Testis (tissue), 3 donors: ENCODE results near the gene PTTG1IP2. TPM values are rescaled to one million over a fixed set of nuclear protein-coding genes. Genes with fewer than 3 reads are reported as not detected.
A peak's percentile ranks its signal among the peaks of the same experiment; 100 is the strongest.
"Not testable (repeated sequence)": the region's sequence is repeated elsewhere in the genome, so short reads cannot be mapped to it uniquely, and the experiment has no call there.

Experiments
- DNase-seq: peaks from one replicate; pipeline ENCODE4 v3.0.0-alpha.2; 2019
- H3K27ac ChIP-seq, 2 donors: fragments of 200-600 bp; sonication (generic); one replicate each; pipeline ENCODE4 v1.5.1; 2019
- H3K27me3 ChIP-seq: fragments of 200-600 bp; sonication (generic); one replicate; pipeline ENCODE4 v1.5.1; 2019
- H3K36me3 ChIP-seq: fragments of 200-600 bp; sonication (generic); one replicate; pipeline ENCODE4 v1.5.1; 2017; ENCODE audit warnings: low read depth; ENCODE audit errors: missing control alignments
- H3K4me1 ChIP-seq: fragments of 200-600 bp; sonication (generic); one replicate; pipeline ENCODE4 v1.5.1; 2019
- H3K4me3 ChIP-seq, 2 donors: fragments of 200-600 bp; sonication (generic); one replicate each; pipeline ENCODE4 v1.5.1; 2017 to 2019
- H3K9me3 ChIP-seq: fragments of 200-600 bp; sonication (generic); one replicate; pipeline ENCODE4 v1.5.1; 2017
- POLR2A ChIP-seq: fragments of 450-650 bp; IDR thresholded peaks from one replicate; pipeline ENCODE4 v1.6.1; 2017; ENCODE audit warnings: antibody characterized with exemption, mild to moderate bottlenecking, moderate library complexity
- WGBS, 2 donors: methylation state at CpG; one replicate each; pipeline ENCODE4 v1.1.5; 2018; 5-methylcytosine and 5-hydroxymethylcytosine counted together
- intact Hi-C: fragments of 100-400 bp; cut with DNase I; formaldehyde crosslinking; loops from one replicate; pipeline ENCODE4 v1.15.1; 2023; ENCODE audit warnings: low total_unique reads
- polyA plus RNA-seq: library from polyadenylated mRNA; stranded (reverse); fragments of 350-450 nt; fragmentation: Illumina TruSeq; extraction: RNeasy Lipid Tissue Mini Kit (QIAGEN cat#74804); gene quantifications from one replicate; pipeline ENCODE4 v1.2.3, GENCODE V29; 2014; ENCODE audit warnings: low read depth, low replicate concordance; ENCODE audit not compliant: insufficient read depth
- total RNA-seq, 2 donors: library from RNA; depleted of rRNA; stranded (reverse); fragments of >200 nt; gene quantifications; one replicate each; pipeline ENCODE4 v1.2.3, GENCODE V29; 2016
- TF ChIP-seq, protein P1 (sequence below), 3 experiments: fragments of 450-650 bp in 2 of 3; fragments of 200-600 bp in 1 of 3; sonication (generic) in 1 of 3; IDR thresholded peaks; one replicate each; pipeline ENCODE4 v1.5.1; 2016 to 2019; ENCODE audit warnings: antibody characterized with exemption in 3 of 3, mild to moderate bottlenecking in 2 of 3, moderate library complexity in 1 of 3

Gene PTTG1IP2
- total and polyA plus RNA-seq, 3 donors from 2014 or later, result 5.8 to 13.1 (median 8.0) TPM

DNA sequence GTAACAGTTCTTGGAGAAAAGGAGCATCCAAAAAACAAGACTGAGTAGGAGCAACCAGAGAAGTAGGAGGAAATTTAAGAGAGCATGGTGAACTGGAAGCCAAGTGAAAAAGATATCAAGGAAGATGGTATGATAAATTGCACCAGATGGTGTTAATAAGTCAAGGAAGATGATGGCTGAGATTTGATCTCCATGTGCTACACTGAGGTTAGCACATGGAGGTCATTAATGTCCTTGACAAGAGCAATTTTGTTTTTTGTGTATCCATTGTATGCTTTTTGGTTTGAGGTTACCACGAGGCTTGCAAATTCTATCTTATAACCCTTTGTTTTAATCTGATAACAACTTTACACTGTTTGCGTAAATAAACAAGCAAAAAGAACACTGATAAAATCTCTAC, 11.3 kb upstream of the PTTG1IP2 start:
- peaks cover 4% of the 10 kb centered on the region for H3K4me1 ChIP-seq
- no peak overlapping the region for H3K4me3 ChIP-seq
- H3K27me3 ChIP-seq, result no peaks in the 10 kb centered on the region
- intact Hi-C loops, result no loop called here
- TF ChIP-seq, protein P1, sequence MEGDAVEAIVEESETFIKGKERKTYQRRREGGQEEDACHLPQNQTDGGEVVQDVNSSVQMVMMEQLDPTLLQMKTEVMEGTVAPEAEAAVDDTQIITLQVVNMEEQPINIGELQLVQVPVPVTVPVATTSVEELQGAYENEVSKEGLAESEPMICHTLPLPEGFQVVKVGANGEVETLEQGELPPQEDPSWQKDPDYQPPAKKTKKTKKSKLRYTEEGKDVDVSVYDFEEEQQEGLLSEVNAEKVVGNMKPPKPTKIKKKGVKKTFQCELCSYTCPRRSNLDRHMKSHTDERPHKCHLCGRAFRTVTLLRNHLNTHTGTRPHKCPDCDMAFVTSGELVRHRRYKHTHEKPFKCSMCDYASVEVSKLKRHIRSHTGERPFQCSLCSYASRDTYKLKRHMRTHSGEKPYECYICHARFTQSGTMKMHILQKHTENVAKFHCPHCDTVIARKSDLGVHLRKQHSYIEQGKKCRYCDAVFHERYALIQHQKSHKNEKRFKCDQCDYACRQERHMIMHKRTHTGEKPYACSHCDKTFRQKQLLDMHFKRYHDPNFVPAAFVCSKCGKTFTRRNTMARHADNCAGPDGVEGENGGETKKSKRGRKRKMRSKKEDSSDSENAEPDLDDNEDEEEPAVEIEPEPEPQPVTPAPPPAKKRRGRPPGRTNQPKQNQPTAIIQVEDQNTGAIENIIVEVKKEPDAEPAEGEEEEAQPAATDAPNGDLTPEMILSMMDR (IDR thresholded peaks at IDR 0.05), result no peak
- no peak for TF ChIP-seq POLR2A
- no peaks in the 10 kb centered on the region for H3K9me3 ChIP-seq
- H3K36me3 ChIP-seq, result no peaks in the 10 kb centered on the region
- WGBS, 2 donors, result 66 to 68% methylated on average over 2 of the region's 2 CpGs
- no peak overlapping the region for H3K27ac ChIP-seq
- no peak for DNase-seq

DNA sequence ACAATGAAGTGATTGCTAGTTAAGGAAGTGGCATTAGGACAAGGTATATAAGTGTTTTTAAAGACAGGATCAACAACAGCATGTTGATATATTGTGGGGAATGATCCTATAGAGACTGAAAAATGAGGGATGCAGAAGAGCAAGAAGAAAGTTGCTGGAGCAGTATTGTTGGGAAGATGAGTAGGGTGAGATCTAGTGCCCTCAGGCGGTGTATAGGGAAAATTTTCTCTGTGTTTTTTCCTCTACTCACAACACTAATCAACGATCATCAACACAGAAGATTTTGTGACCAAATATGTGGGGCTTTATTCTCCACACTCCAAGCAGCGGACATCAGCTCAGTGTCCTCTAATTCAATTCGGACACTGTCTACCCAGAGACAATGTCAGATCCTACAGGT, 9.6 kb upstream of the PTTG1IP2 start:
- intact Hi-C loops, result no loop called here
- DNase-seq, result no peak

DNA sequence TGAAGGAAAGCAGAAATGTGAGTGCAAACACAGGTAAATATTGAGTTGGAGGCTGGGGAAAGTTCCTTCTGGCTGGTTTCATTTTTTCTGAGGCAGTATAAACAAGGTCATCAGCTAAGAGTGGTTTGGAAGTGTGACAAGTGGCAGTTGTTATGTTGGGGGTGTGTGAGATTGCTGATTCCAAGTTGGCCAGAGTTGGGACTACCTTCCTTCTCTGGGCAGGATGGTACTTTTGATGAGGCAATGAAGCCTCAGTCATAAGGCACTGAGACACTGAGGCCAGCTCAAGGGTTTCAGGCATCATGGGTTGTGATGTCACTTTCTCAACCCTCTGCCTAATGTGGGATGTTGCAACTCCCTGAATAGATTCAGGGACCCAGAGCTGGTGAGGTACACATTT, 8.2 kb upstream of the PTTG1IP2 start:
- Histone ChIP-seq H3K9me3 (no peaks in the 10 kb centered on the region), H3K27ac (no peak overlapping the region), H3K27me3 (no peaks in the 10 kb centered on the region), H3K4me3 (no peak overlapping the region), H3K4me1 (no peaks in the 10 kb centered on the region), H3K36me3 (no peaks in the 10 kb centered on the region)
- no peak for DNase-seq
- intact Hi-C loops, result no loop called here
- TF ChIP-seq POLR2A, result no peak
- TF ChIP-seq, protein P1 (IDR thresholded peaks at IDR 0.05), result no peak

More for the DNA sequence above, 9.6 kb upstream of the PTTG1IP2 start:
- no peaks in the 10 kb centered on the region for H3K9me3 ChIP-seq
- H3K36me3 ChIP-seq, result no peaks in the 10 kb centered on the region
- no peak overlapping the region for H3K27ac ChIP-seq
- H3K27me3 ChIP-seq, result no peaks in the 10 kb centered on the region
- TF ChIP-seq, protein P1 (IDR thresholded peaks at IDR 0.05), result no peak
- TF ChIP-seq POLR2A, result no peak
- peaks cover 4% of the 10 kb centered on the region for H3K4me1 ChIP-seq
- 80 to 91% methylated on average over 4 of the region's 4 CpGs for WGBS, 2 donors
- H3K4me3 ChIP-seq, result no peak overlapping the region

DNA sequence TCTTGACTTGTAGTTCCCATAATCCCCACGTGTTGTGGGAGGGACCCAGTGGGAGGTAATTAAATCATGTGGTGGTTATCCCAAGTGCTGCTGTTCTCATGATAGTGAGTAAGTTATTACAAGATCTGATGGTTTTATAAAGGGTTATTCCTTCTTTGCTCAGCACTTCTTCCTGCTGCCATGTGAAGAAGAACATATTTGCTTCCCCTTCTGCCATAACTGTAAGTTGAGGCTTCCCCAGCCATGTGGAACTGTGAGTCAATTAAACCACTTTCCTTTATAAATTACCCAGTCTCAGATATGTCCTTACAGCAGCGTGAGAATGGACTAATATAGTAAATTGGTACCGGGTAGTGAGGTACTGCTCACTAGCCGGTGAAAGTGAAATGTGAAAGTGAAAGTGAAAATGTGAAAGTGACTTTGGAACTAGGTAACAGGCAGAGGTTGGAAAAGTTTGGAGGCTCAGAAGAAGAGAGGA, 6.2 kb upstream of the PTTG1IP2 start:
- intact Hi-C loops, H3K36me3 ChIP-seq, H3K4me1 ChIP-seq, H3K9me3 ChIP-seq, H3K27me3 ChIP-seq, H3K27ac ChIP-seq, DNase-seq: not testable (repeated sequence)
- 41 to 46% methylated on average over 4 of the region's 4 CpGs for WGBS, 2 donors
- H3K4me3 ChIP-seq, result peak overlapping the region in 1 of 2 donors; percentile 29

DNA sequence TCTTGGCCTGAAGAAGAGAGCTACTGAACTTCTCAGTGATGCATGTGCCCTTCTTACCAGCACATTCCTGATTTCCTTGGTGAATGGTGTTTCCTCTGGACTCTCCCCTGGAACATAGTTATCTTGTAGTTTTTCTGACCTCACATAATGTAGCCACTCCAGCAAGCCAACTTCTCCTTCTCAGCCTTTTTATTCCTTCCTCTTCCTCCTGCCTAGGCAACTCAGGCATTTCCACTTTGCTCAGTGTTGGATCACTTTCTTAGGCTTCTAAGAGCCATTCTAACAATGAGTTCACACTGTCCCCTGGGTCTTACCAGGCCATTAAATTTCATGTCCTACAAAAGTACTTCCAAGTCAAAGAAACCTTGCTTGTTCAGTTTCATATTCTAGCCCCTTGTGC, 3.6 kb upstream of the PTTG1IP2 start:
- DNase-seq, result no peak
- H3K4me3 ChIP-seq, result no peak overlapping the region
- no peaks in the 10 kb centered on the region for H3K4me1 ChIP-seq
- H3K27ac ChIP-seq, result no peak overlapping the region
- H3K9me3 ChIP-seq, result no peaks in the 10 kb centered on the region
- intact Hi-C loops, result no loop called here
- no peaks in the 10 kb centered on the region for H3K36me3 ChIP-seq
- no peaks in the 10 kb centered on the region for H3K27me3 ChIP-seq
- no peak for TF ChIP-seq POLR2A
- TF ChIP-seq, protein P1 (IDR thresholded peaks at IDR 0.05), result no peak
